ENCODE data around the gene NSMCE1.
"Not testable (repeated sequence)": the region's sequence is repeated elsewhere in the genome, so short reads cannot be mapped to it uniquely, and the experiment has no call there.

Gene NSMCE1

DNA sequence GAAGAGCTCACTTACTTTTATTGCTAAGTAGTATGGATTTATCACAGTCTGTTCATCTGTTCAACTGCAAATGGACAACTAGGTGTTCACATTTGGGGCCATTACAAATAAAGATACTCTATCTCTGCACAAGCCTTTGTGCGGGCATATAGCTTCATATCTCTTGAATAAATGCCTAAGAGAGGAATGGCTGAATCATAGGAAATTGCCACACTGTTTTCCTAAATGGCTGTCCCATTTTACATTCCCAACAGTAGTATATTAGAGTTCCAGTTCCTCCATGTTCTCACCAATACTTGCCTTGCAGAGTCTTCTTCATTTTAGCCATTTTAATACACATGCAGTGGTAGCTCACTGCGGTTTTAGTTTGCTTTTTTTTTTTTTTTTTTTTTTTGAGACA is 20.5 kb downstream of the NSMCE1 start:
- Histone ChIP-seq H3K9me3 (ENCODE audit: low read length) (no peaks in the 10 kb centered on the region), H3K27ac (ENCODE audit: low read depth, low read length) (no peak overlapping the region), H3K36me3 (ENCODE audit: insufficient read depth, low read length) (no peaks in the 10 kb centered on the region), H3K4me1 (ENCODE audit: insufficient read depth, low read length) (peaks cover 36% of the 10 kb centered on the region), H3K9ac (ENCODE audit: low read length) (no peak overlapping the region), H3K27me3 (ENCODE audit: control insufficient read depth in 1 of 2, insufficient read depth in 2 of 2, low read length in 2 of 2) (no peaks in the 10 kb centered on the region), H3K4me3 (ENCODE audit: low read depth in 1 of 2, low read length in 2 of 2) (no peak overlapping the region)

DNA sequence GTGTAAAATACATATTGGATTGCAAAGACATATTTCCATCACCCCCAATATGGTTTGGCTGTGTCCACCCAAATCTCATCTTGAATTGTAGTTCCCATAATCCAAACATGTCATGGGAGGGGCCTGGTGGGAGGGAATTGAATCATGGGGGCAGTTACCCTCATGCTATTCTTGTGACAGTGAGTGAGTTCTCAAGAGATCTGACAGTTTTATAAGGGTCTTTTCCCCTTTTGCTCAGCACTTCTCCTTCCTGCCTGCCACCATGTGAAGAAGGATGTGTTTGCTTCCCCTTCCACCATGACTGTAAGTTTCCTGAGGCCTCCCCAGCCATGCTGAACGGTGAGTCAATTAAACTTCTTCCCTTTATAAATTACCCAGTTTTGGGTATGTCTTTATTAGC is 21.5 kb downstream of the NSMCE1 start:
- H3K27me3 ChIP-seq (ENCODE audit: control insufficient read depth in 1 of 2, insufficient read depth in 2 of 2, low read length in 2 of 2); H3K27ac ChIP-seq (ENCODE audit: low read depth, low read length); H3K4me3 ChIP-seq (ENCODE audit: low read depth in 1 of 2, low read length in 2 of 2); H3K36me3 ChIP-seq (ENCODE audit: insufficient read depth, low read length); H3K9me3 ChIP-seq (ENCODE audit: low read length); H3K9ac ChIP-seq (ENCODE audit: low read length): not testable (repeated sequence)
- peaks cover 45% of the 10 kb centered on the region for H3K4me1 ChIP-seq (ENCODE audit: insufficient read depth, low read length)

DNA sequence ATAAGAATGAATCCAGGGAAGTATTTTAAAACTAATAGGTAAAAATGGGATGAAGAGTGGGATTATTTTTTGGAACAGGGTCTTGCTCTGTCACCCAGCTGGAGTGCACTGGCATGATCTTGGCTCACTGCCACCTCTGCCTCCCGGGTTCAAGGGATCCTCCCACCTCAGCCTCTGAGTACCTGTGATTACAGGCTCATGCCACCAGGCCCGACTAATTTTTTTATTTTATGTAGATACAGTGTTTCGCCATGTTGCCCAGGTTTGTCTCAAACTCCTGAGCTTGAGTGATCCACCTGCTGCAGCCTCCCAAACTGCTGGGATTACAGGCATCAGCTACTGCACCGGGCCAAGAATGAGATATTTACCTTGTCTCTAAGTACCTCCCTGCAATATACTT is 22.1 kb downstream of the NSMCE1 start:
- H3K9me3 ChIP-seq (ENCODE audit: low read length): no peaks in the 10 kb centered on the region
- H3K4me3 ChIP-seq (ENCODE audit: low read depth in 1 of 2, low read length in 2 of 2): no peak overlapping the region
- H3K27ac ChIP-seq (ENCODE audit: low read depth, low read length): peak overlapping the region; percentile 59
- no peak overlapping the region for H3K9ac ChIP-seq (ENCODE audit: low read length)
- peaks cover 3% of the 10 kb centered on the region for H3K36me3 ChIP-seq (ENCODE audit: insufficient read depth, low read length)
- no peaks in the 10 kb centered on the region for H3K27me3 ChIP-seq (ENCODE audit: control insufficient read depth in 1 of 2, insufficient read depth in 2 of 2, low read length in 2 of 2)
- H3K4me1 ChIP-seq (ENCODE audit: insufficient read depth, low read length): peaks cover 52% of the 10 kb centered on the region

DNA sequence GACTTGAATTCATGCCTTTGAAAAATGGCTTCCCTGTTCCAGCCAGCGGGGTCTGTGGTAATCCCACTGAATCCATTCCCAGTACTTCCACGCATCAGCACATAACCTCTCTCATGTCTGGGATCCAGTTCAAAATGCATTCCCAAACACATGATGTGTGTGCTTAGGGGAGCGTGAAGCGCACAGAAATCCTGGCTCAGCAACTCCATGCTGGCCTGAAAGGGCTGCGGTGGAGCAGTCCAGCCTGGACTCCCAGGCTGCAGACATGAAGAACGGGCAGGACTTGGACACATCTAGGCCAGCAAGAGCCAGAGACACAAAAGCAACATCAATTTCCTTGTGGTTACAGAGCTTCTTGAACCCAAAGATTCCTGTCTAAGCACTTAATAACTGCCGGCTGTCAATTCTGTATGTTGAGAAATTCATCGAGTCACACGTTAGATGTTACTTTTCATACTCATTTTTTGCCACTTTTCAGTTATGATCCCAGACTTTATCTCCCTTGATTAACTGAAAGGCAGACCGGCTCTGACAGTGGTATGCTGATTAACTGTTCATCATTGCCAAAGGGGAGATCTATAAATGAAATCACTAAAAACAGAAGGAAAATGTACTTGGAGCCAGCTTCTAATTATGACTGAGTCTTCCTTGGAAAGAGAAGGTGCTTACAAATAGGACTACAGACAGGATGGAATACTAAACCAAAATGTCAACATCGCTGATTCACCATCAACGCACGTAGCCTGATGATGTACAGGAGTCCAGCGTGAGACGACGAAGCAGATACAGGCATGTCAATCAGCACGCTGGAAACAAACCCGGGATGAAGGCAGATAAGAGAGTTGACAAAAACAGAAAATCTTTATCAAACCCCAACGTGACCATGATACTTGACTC is 23.0 kb downstream of the NSMCE1 start:
- Histone ChIP-seq H3K9ac (ENCODE audit: low read length) (peak overlapping the region; percentile 8), H3K4me3 (ENCODE audit: low read depth in 1 of 2, low read length in 2 of 2) (peak overlapping the region in 1 of 2 donors; percentile 7), H3K36me3 (ENCODE audit: insufficient read depth, low read length) (peaks cover 7% of the 10 kb centered on the region), H3K27ac (ENCODE audit: low read depth, low read length) (peak overlapping the region; percentile 59), H3K4me1 (ENCODE audit: insufficient read depth, low read length) (peaks cover 56% of the 10 kb centered on the region), H3K27me3 (ENCODE audit: control insufficient read depth in 1 of 2, insufficient read depth in 2 of 2, low read length in 2 of 2) (no peaks in the 10 kb centered on the region), H3K9me3 (ENCODE audit: low read length) (no peaks in the 10 kb centered on the region)

DNA sequence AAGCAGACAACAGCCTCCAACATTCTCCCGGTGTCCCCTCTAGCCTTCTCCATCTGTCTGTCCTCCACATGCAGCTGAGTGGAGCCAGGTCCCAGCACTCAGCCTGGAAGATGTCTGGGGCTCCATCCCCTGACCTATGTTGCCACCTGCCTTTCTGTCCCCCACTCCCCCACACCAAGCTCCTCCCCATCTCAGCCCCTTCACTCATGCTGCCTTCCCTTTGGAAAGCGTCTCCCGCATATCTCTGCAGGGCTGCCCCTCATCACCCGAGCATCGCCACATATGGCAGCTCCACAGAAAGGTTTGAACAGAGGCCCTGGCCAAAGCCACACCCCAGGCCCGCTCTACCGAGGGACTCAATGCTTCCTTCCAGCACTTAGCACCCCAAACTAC is 24.2 kb downstream of the NSMCE1 start:
- H3K27ac ChIP-seq (ENCODE audit: low read depth, low read length): peak overlapping the region; percentile 59
- peaks cover 66% of the 10 kb centered on the region for H3K4me1 ChIP-seq (ENCODE audit: insufficient read depth, low read length)
- H3K9ac ChIP-seq (ENCODE audit: low read length): no peak overlapping the region
- no peaks in the 10 kb centered on the region for H3K9me3 ChIP-seq (ENCODE audit: low read length)
- H3K36me3 ChIP-seq (ENCODE audit: insufficient read depth, low read length): peaks cover 7% of the 10 kb centered on the region
- no peaks in the 10 kb centered on the region for H3K27me3 ChIP-seq (ENCODE audit: control insufficient read depth in 1 of 2, insufficient read depth in 2 of 2, low read length in 2 of 2)
- no peak overlapping the region for H3K4me3 ChIP-seq (ENCODE audit: low read depth in 1 of 2, low read length in 2 of 2)

DNA sequence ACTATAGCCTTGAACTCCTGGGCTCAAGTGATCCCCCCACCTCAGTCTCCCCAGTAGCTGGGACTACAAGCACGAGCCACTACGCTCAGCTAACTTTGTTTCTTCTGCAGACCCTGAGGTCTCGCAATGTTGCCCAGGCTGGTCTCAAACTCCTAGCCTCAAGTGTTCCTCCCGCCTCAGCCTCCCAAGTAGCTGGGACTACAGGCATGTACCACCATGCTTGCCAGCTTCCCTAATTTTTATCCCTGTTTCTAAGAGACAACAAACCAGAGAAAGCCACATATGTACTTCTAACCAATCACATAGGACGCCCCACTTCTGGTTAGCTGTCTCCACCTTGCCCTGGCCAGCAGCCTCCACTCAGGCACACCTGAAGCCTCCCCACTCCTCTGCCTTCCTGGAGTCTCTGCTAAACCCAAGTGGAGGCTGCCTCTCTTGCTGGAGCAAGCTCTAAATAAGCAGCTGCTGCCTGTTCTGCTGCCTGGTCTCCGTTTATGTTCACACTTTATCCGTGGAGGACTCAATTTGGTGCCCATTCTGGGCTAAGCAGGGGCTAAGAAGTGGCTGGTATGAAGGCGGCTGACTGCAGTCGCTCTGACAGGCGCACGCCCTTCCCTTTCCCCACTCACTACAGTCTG is 24.7 kb downstream of the NSMCE1 start:
- no peak overlapping the region for H3K4me3 ChIP-seq (ENCODE audit: low read depth in 1 of 2, low read length in 2 of 2)
- no peaks in the 10 kb centered on the region for H3K9me3 ChIP-seq (ENCODE audit: low read length)
- H3K9ac ChIP-seq (ENCODE audit: low read length): no peak overlapping the region
- H3K4me1 ChIP-seq (ENCODE audit: insufficient read depth, low read length): peaks cover 66% of the 10 kb centered on the region
- peaks cover 7% of the 10 kb centered on the region for H3K36me3 ChIP-seq (ENCODE audit: insufficient read depth, low read length)
- H3K27ac ChIP-seq (ENCODE audit: low read depth, low read length): peak overlapping the region; percentile 59
- no peaks in the 10 kb centered on the region for H3K27me3 ChIP-seq (ENCODE audit: control insufficient read depth in 1 of 2, insufficient read depth in 2 of 2, low read length in 2 of 2)

DNA sequence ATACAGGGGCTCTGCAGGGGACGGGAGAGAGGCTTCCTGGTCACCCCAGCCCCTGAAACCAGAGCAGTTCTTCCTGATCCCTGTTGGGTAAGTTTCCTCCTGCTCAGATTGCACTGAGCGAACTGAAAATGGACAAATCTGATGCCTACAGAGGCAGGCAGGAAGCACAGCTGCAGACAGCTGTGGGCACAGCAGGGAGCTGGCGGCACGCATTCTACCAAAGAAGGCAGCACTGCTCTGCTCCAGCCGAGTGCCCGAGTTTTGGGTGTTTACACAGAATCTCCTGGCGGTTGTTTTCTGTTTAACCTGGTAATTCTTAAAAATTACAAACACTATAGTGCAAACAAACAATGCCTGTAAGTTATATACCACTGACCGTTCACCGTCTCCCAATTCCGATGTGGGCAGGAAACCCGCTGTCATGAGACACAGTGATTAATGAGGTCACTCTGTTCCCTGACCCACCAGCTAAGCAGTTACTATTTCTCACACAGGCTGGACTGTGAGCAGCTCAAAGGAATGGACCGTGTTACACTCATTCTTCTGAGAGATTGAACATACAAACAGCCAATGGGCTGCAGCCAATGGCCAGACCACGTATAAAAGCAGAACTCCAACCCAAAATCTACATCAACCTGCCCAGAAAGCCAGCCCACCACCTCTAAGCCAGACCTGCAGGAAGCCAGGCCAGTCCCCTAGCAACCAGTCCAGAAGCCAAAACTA is 25.5 kb downstream of the NSMCE1 start:
- Histone ChIP-seq H3K4me3 (ENCODE audit: low read depth in 1 of 2, low read length in 2 of 2) (peak overlapping the region; percentile 24 to 44), H3K36me3 (ENCODE audit: insufficient read depth, low read length) (peaks cover 7% of the 10 kb centered on the region), H3K9ac (ENCODE audit: low read length) (peak overlapping the region; percentile 23), H3K4me1 (ENCODE audit: insufficient read depth, low read length) (peaks cover 67% of the 10 kb centered on the region), H3K27me3 (ENCODE audit: control insufficient read depth in 1 of 2, insufficient read depth in 2 of 2, low read length in 2 of 2) (no peaks in the 10 kb centered on the region), H3K27ac (ENCODE audit: low read depth, low read length) (peak overlapping the region; percentile 59), H3K9me3 (ENCODE audit: low read length) (no peaks in the 10 kb centered on the region)

DNA sequence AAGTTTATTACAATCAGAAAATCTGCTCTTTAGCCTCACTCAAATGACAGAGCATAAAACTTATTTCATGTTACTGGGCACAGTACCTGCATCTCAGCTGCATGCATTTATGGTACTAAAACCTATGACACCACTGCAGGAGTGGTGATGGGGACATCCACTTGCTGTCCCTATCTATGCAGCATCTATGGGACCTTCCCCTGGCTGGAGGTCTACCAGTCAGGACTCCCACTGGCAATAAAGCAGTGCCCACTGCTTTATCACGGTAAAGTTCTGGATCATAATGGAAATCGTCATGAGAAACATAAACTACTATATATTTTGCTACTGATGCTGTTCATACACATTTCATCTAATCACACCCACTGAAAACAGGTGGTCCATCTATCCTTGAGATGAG is 26.2 kb downstream of the NSMCE1 start:
- Histone ChIP-seq H3K27ac (ENCODE audit: low read depth, low read length) (peak overlapping the region; percentile 59), H3K9ac (ENCODE audit: low read length) (peak overlapping the region; percentile 23), H3K36me3 (ENCODE audit: insufficient read depth, low read length) (peaks cover 7% of the 10 kb centered on the region), H3K9me3 (ENCODE audit: low read length) (no peaks in the 10 kb centered on the region), H3K27me3 (ENCODE audit: control insufficient read depth in 1 of 2, insufficient read depth in 2 of 2, low read length in 2 of 2) (no peaks in the 10 kb centered on the region), H3K4me3 (ENCODE audit: low read depth in 1 of 2, low read length in 2 of 2) (peak overlapping the region in 1 of 2 donors; percentile 44), H3K4me1 (ENCODE audit: insufficient read depth, low read length) (peaks cover 70% of the 10 kb centered on the region)

DNA sequence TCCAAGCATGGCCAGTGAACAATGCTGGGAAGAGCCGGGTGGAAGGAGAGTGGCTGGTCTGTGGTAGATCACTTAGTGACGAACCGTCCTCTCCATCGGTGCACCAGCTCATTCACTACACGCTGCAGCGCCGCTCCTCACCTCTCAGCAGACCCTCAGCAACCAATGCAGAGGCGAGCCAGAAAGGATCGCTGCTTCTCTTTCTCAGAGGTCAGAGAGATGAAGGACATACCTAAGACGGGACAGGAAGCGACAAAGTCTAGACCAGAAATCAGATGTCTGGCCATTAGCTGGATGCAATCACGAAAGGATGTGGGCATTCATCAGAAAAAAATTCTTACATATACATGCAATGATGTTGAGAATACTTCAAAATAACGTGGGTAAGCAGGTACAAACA is 26.9 kb downstream of the NSMCE1 start:
- H3K27ac ChIP-seq (ENCODE audit: low read depth, low read length): peak overlapping the region; percentile 59
- H3K4me1 ChIP-seq (ENCODE audit: insufficient read depth, low read length): peaks cover 70% of the 10 kb centered on the region
- H3K4me3 ChIP-seq (ENCODE audit: low read depth in 1 of 2, low read length in 2 of 2): no peak overlapping the region
- H3K9ac ChIP-seq (ENCODE audit: low read length): no peak overlapping the region
- H3K36me3 ChIP-seq (ENCODE audit: insufficient read depth, low read length): peaks cover 7% of the 10 kb centered on the region
- no peaks in the 10 kb centered on the region for H3K27me3 ChIP-seq (ENCODE audit: control insufficient read depth in 1 of 2, insufficient read depth in 2 of 2, low read length in 2 of 2)
- H3K9me3 ChIP-seq (ENCODE audit: low read length): no peaks in the 10 kb centered on the region

DNA sequence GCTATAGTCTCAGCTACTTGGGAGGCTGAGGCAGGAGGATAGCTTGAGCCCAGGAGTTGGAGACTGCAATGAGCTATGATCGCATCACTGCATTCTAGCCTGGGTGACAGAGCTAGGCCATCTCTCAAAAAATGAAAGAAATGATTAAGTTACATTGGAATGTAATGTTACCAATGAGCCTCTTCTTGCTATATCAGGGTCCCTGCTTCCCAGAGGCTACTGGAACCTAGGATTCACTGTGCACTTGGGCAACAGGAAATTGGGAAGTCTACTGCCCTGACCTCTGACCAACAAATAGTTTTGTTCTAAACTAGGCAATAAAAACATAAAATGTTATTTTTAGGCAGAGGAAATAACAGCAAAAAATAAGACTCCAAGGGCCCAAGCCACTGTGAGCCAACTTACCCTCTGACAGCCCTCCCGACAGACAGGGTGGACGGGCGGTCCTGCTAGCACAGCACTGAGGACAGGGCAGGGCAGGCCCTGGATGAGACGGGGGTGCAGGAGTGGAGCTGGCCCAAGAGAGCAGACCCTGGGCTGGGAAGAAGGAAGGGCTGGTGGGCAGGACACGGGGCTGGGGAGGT is 27.5 kb downstream of the NSMCE1 start:
- Histone ChIP-seq H3K9me3 (ENCODE audit: low read length) (no peaks in the 10 kb centered on the region), H3K27ac (ENCODE audit: low read depth, low read length) (peak overlapping the region; percentile 12), H3K27me3 (ENCODE audit: control insufficient read depth in 1 of 2, insufficient read depth in 2 of 2, low read length in 2 of 2) (no peaks in the 10 kb centered on the region), H3K9ac (ENCODE audit: low read length) (no peak overlapping the region), H3K4me3 (ENCODE audit: low read depth in 1 of 2, low read length in 2 of 2) (no peak overlapping the region), H3K36me3 (ENCODE audit: insufficient read depth, low read length) (peaks cover 7% of the 10 kb centered on the region), H3K4me1 (ENCODE audit: insufficient read depth, low read length) (peaks cover 64% of the 10 kb centered on the region)
